Sigmoid colon (tissue), 4 donors: ENCODE results near the gene GATB.

ENCODE experiments used
- EP300 ChIP-seq, 4 donors: sonication (generic); formaldehyde crosslinking; IDR thresholded peaks; one replicate each; pipeline ENCODE4 v1.6.1; 2017; ENCODE audit warnings: antibody characterized with exemption in 4 of 4
- POLR2A ChIP-seq, 2 donors: fragments of 450-650 bp; IDR thresholded peaks; one replicate each; pipeline ENCODE4 v1.6.1; 2016; ENCODE audit warnings: antibody characterized with exemption in 2 of 2, mild to moderate bottlenecking in 2 of 2, moderate library complexity in 2 of 2
- POLR2AphosphoS5 ChIP-seq, 4 donors: sonication (generic); formaldehyde crosslinking; IDR thresholded peaks; one replicate each; pipeline ENCODE4 v1.6.1; 2017; ENCODE audit warnings: antibody characterized with exemption in 4 of 4
- TF ChIP-seq, protein P1 (sequence below), 4 experiments: fragments of 450-650 bp in 3 of 4; fragments of 200-600 bp in 1 of 4; IDR thresholded peaks; one replicate each; pipeline ENCODE4 v1.5.1; 2016 to 2019; ENCODE audit warnings: antibody characterized with exemption in 4 of 4, mild to moderate bottlenecking in 3 of 4, moderate library complexity in 2 of 4

- TF ChIP-seq POLR2AphosphoS5 (IDR thresholded peaks at IDR 0.05) (no peak), POLR2A (IDR thresholded peaks at IDR 0.05) (no peak), EP300 (IDR thresholded peaks at IDR 0.05) (no peak)
- TF ChIP-seq, protein P1, sequence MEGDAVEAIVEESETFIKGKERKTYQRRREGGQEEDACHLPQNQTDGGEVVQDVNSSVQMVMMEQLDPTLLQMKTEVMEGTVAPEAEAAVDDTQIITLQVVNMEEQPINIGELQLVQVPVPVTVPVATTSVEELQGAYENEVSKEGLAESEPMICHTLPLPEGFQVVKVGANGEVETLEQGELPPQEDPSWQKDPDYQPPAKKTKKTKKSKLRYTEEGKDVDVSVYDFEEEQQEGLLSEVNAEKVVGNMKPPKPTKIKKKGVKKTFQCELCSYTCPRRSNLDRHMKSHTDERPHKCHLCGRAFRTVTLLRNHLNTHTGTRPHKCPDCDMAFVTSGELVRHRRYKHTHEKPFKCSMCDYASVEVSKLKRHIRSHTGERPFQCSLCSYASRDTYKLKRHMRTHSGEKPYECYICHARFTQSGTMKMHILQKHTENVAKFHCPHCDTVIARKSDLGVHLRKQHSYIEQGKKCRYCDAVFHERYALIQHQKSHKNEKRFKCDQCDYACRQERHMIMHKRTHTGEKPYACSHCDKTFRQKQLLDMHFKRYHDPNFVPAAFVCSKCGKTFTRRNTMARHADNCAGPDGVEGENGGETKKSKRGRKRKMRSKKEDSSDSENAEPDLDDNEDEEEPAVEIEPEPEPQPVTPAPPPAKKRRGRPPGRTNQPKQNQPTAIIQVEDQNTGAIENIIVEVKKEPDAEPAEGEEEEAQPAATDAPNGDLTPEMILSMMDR (IDR thresholded peaks at IDR 0.05), result no peak
These were observed 118.8 kb downstream of the GATB start for GRCh38 chr4:151641983-151642382.
